IMR-90 (cell line): ENCODE data around the gene NUB1. TPM values are rescaled to one million over a fixed set of nuclear protein-coding genes. Genes with fewer than 3 reads are reported as not detected.

ENCODE experiments used
- ATAC-seq: fragments of 200-7000 bp; cut with Tn5 transposase; 2 replicates; pipeline ENCODE4 v1.9.1; 2020; ENCODE audit warnings: low read depth, mild to moderate bottlenecking, moderate library complexity
- BruUV-seq: library from RNA; stranded (reverse); fragments of 400-500 nt; replicated peaks from 2 replicates; lab custom pipeline; 2021; lab: Mats Ljungman, UMichigan
- CTCF ChIA-PET: fragments of 300-600 bp; formaldehyde crosslinking; extraction: SDS; loops from one replicate; lab custom pipeline; 2021; ENCODE audit warnings: antibody characterized with exemption; lab: Yijun Ruan, JAX
- POLR2A ChIA-PET: fragments of 300-600 bp; sonication (Branson Sonifier 250); formaldehyde crosslinking; loops from one replicate; lab custom pipeline; 2022; ENCODE audit warnings: antibody characterized with exemption; ENCODE audit not compliant: unreplicated experiment; lab: Charles Lee
- DNase-seq: peaks from one replicate; pipeline ENCODE4 v3.0.0; 2013
- H2AFZ ChIP-seq: replicated peaks from 2 replicates; pipeline ENCODE3; 2013; ENCODE audit warnings: low read length, mild to moderate bottlenecking; ENCODE audit not compliant: poor library complexity
- H2AK5ac ChIP-seq: 2 replicates; pipeline ENCODE4 v1.6.1; 2013; ENCODE audit warnings: low read depth, low read length, inconsistent platforms
- H2AK9ac ChIP-seq: replicated peaks from 2 replicates; pipeline ENCODE3; 2013; ENCODE audit warnings: mild to moderate bottlenecking, low read depth, low read length, moderate library complexity; ENCODE audit not compliant: poor library complexity
- H2BK120ac ChIP-seq: 2 replicates; pipeline ENCODE4 v1.6.1; 2013; ENCODE audit warnings: low read depth, low read length, inconsistent platforms
- H2BK15ac ChIP-seq: 3 replicates; pipeline ENCODE4 v1.6.1; 2013; ENCODE audit warnings: low read depth, low read length, inconsistent platforms
- H2BK20ac ChIP-seq: 2 replicates; pipeline ENCODE4 v1.6.1; 2013; ENCODE audit warnings: low read depth, mild to moderate bottlenecking, inconsistent platforms, low read length, moderate library complexity
- H2BK5ac ChIP-seq: 2 replicates; pipeline ENCODE4 v1.6.1; 2013; ENCODE audit warnings: mild to moderate bottlenecking, low read depth, low read length, inconsistent platforms; ENCODE audit not compliant: poor library complexity, severe bottlenecking
- H3K14ac ChIP-seq: replicated peaks from 2 replicates; pipeline ENCODE4 v1.6.1; 2013; ENCODE audit warnings: low read depth, low read length, inconsistent platforms
- H3K18ac ChIP-seq: 2 replicates; pipeline ENCODE4 v1.6.1; 2013; ENCODE audit warnings: low read depth, low read length, control low read depth
- H3K23ac ChIP-seq: 2 replicates; pipeline ENCODE4 v1.6.1; 2013; ENCODE audit warnings: low read depth, low read length, inconsistent platforms
- H3K27ac ChIP-seq: 2 replicates; pipeline ENCODE4 v1.5.1; 2013; ENCODE audit warnings: mild to moderate bottlenecking, control low read depth, low read length; ENCODE audit not compliant: insufficient read depth
- H3K27me3 ChIP-seq: 2 replicates; pipeline ENCODE4 v1.6.1; 2013; ENCODE audit warnings: low read length; ENCODE audit not compliant: control insufficient read depth, insufficient read depth
- H3K36me3 ChIP-seq: 2 replicates; pipeline ENCODE4 v1.6.1; 2013; ENCODE audit warnings: low read length, mixed read lengths; ENCODE audit not compliant: control insufficient read depth, insufficient read depth
- H3K4ac ChIP-seq: 2 replicates; pipeline ENCODE4 v1.6.1; 2013; ENCODE audit warnings: low read depth, low read length, inconsistent platforms
- H3K4me1 ChIP-seq: 2 replicates; pipeline ENCODE4 v1.6.1; 2013; ENCODE audit warnings: low read length, mixed read lengths; ENCODE audit not compliant: control insufficient read depth, insufficient read depth
- H3K4me2 ChIP-seq: 2 replicates; pipeline ENCODE4 v1.6.1; 2013; ENCODE audit warnings: low read depth, mild to moderate bottlenecking, control low read depth, low read length, moderate library complexity
- H3K4me3 ChIP-seq: 2 replicates; pipeline ENCODE4 v1.5.1; 2013; ENCODE audit warnings: low read depth, mild to moderate bottlenecking, control low read depth, low read length, moderate library complexity; ENCODE audit not compliant: insufficient read depth
- H3K56ac ChIP-seq: 2 replicates; pipeline ENCODE4 v1.6.1; 2013; ENCODE audit warnings: low read length, inconsistent platforms; ENCODE audit not compliant: insufficient read depth; ENCODE audit errors: extremely low read depth
- H3K79me1 ChIP-seq, 2 experiments: 2 replicates each; pipeline ENCODE4 v1.6.1; 2013; ENCODE audit warnings: low read length in 2 of 2, inconsistent platforms in 1 of 2, low read depth in 1 of 2
- H3K9ac ChIP-seq: 2 replicates; pipeline ENCODE4 v1.6.1; 2013; ENCODE audit warnings: low read depth, low read length, control low read depth
- H3K9me1 ChIP-seq: 2 replicates; pipeline ENCODE4 v1.6.1; 2013; ENCODE audit warnings: low read length, inconsistent platforms; ENCODE audit not compliant: insufficient read depth
- H3K9me3 ChIP-seq: 2 replicates; pipeline ENCODE4 v1.6.1; 2013; ENCODE audit warnings: low read length; ENCODE audit not compliant: control insufficient read depth, insufficient read depth
- H4K20me1 ChIP-seq: 2 replicates; pipeline ENCODE4 v1.6.1; 2013; ENCODE audit warnings: low read length, inconsistent platforms; ENCODE audit not compliant: insufficient read depth
- H4K5ac ChIP-seq: 2 replicates; pipeline ENCODE4 v1.6.1; 2013; ENCODE audit warnings: mild to moderate bottlenecking, low read depth, low read length, control low read depth
- H4K8ac ChIP-seq, 2 experiments: 2 replicates each; pipeline ENCODE4 v1.6.1; 2013; ENCODE audit warnings: low read depth in 2 of 2, low read length in 2 of 2, control low read depth in 1 of 2, inconsistent platforms in 1 of 2
- H4K91ac ChIP-seq: 2 replicates; pipeline ENCODE4 v1.6.1; 2013; ENCODE audit warnings: low read depth, low read length, inconsistent platforms; ENCODE audit not compliant: insufficient read depth
- BHLHE40 ChIP-seq: fragments of 150-350 bp; IDR thresholded peaks from 2 replicates; pipeline ENCODE4 v1.6.1; 2016; ENCODE audit warnings: mild to moderate bottlenecking, low read depth, low read length
- MAZ ChIP-seq: IDR thresholded peaks from 2 replicates; pipeline ENCODE4 v1.6.1; 2012; ENCODE audit warnings: low read depth, mild to moderate bottlenecking, low read length, improper control_type of control experiment, moderate library complexity, borderline replicate concordance
- MXI1 ChIP-seq: IDR thresholded peaks from 2 replicates; pipeline ENCODE4 v1.6.1; 2012; ENCODE audit warnings: low read depth, mild to moderate bottlenecking, low read length, moderate library complexity, borderline replicate concordance
- RAD21 ChIP-seq: IDR thresholded peaks from 2 replicates; pipeline ENCODE4 v1.6.1; 2012; ENCODE audit warnings: low read length, improper control_type of control experiment
- RFX5 ChIP-seq: IDR thresholded peaks from 2 replicates; pipeline ENCODE4 v1.8.0; 2012; ENCODE audit warnings: low read depth, mild to moderate bottlenecking, low read length, moderate library complexity
- SMC3 ChIP-seq: fragments of 150-350 bp; IDR thresholded peaks from 2 replicates; pipeline ENCODE4 v1.6.1; 2016; ENCODE audit warnings: low read depth, mild to moderate bottlenecking, antibody characterized with exemption, low read length, moderate library complexity
- whole genome bisulfite sequencing, 2 experiments: methylation state at CpG; one replicate each; pipeline versions ENCODE4 v1.1.5 to v1.1.7; 2013; ENCODE audit warnings: missing lambda C conversion rate in 2 of 2; ENCODE audit not compliant: insufficient read length in 1 of 2; ENCODE audit errors: extremely low coverage in 2 of 2; 5-methylcytosine and 5-hydroxymethylcytosine counted together
- dilution Hi-C: fragments of 300-500 bp; cut with HindIII; formaldehyde crosslinking; loops from one replicate; pipeline ENCODE4 v1.14.3; 2018; ENCODE audit warnings: low sequenced_read_pairs; ENCODE audit not compliant: unreplicated experiment
- in situ Hi-C: fragments of 300-500 bp; cut with MboI; formaldehyde crosslinking; loops from 3 replicates; pipeline ENCODE4 v1.14.3; 2019; ENCODE audit warnings: low sequenced_read_pairs, inconsistent platforms, mixed read lengths
- intact Hi-C: fragments of 100-400 bp; cut with micrococcal nuclease; formaldehyde crosslinking; loops from 2 replicates; pipeline ENCODE4 v1.10.0; 2022
- polyA plus RNA-seq, 3 experiments: library from polyadenylated mRNA; depleted of rRNA; stranded (reverse); fragments of >200 nt; gene quantifications; 2 replicates each; pipeline ENCODE4 v1.2.3, GENCODE V29; 2012; ENCODE audit warnings: low replicate concordance in 1 of 3
- total RNA-seq: library from RNA; depleted of rRNA; stranded (reverse); fragments of >200 nt; gene quantifications from 2 replicates; pipeline ENCODE4 v1.2.3, GENCODE V29; 2012
- TF ChIP-seq, protein P1 (sequence below): conservative IDR thresholded peaks from 2 replicates; pipeline ENCODE4 v1.5.1; 2012; ENCODE audit warnings: mild to moderate bottlenecking, low read depth, low read length, improper control_type of control experiment

NUB1 gene
- total and polyA plus RNA-seq, 2 of the 4 experiments (the other 2 are of a cell fraction): 20.1 to 29.7 TPM

DNA sequence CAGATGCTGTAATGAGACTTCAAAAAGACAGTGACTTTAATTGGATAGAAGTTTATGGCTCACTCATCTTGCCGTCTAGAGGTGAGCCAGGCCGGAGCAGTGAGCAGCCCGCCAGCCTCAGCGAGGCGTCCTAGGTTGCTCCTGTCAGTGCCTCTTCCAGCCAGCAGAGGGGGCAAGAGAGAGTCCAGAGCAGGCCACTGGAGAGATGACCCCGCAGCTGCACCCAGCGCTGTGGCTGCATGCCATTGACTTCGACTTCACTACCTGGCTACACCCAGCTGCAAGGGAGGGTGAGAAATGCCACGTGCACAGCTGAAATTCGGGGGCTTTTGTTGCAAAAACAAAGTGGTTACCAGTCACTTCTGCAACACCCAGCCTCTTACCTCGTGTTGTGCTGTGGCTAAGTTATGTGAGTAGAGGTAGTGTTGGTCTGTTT, 26.5 kb downstream of the NUB1 start:
- CTCF ChIA-PET: interaction anchor here (0.6 to 1.8 kb wide), 8 partner anchors 12 to 392 kb away, joined by 3 to 5 read pairs (median 4); partner anchors contain the start of gene CRYGN
- Histone ChIP-seq H3K27me3 (no peaks in the 10 kb centered on the region), H2BK120ac (0 out of 2 replicates have a peak overlapping the region, but pooled peaks have one; percentile 59), H3K4me1 (peaks cover 15% of the 10 kb centered on the region), H3K79me1 (peaks cover 0 to 6% of the 10 kb centered on the region in 2 experiments; a peak in 1 of 4 replicates), H3K4me3 (no peak overlapping the region), H4K8ac (peak overlapping the region in 1 of 2 experiments; percentile 38; a peak in 1 of 4 replicates), H3K27ac (no peak overlapping the region), H2BK5ac (peak overlapping the region; percentile 95), H3K14ac (no peak overlapping the region), H3K18ac (no peak overlapping the region), H3K9me3 (no peaks in the 10 kb centered on the region), H2BK15ac (0 out of 3 replicates have a peak overlapping the region, but pooled peaks have one; percentile 39), H2AK5ac (no peak overlapping the region), H2BK20ac (peak overlapping the region; percentile 59; the same call in 1 of the 2 replicates), H3K36me3 (peaks cover 10% of the 10 kb centered on the region; the same call in 1 of the 2 replicates), H4K5ac (no peak overlapping the region), H2AFZ (peak overlapping the region; percentile 53), H3K9me1 (peaks cover 7% of the 10 kb centered on the region), H3K56ac (0 out of 2 replicates have a peak overlapping the region, but pooled peaks have one; percentile 17), H3K4ac (no peak overlapping the region), H3K23ac (no peak overlapping the region; the same call in 1 of the 2 replicates), H4K91ac (no peak overlapping the region), H3K9ac (no peak overlapping the region), H4K20me1 (peaks cover 15% of the 10 kb centered on the region), H2AK9ac (peak overlapping the region; percentile 82), H3K4me2 (no peak overlapping the region)
- POLR2A ChIA-PET: no interaction called here
- TF ChIP-seq SMC3 (peak; percentile 93), RAD21 (peak; percentile 84), MAZ (no peak), BHLHE40 (no peak), MXI1 (no peak), RFX5 (no peak)
- TF ChIP-seq, protein P1, sequence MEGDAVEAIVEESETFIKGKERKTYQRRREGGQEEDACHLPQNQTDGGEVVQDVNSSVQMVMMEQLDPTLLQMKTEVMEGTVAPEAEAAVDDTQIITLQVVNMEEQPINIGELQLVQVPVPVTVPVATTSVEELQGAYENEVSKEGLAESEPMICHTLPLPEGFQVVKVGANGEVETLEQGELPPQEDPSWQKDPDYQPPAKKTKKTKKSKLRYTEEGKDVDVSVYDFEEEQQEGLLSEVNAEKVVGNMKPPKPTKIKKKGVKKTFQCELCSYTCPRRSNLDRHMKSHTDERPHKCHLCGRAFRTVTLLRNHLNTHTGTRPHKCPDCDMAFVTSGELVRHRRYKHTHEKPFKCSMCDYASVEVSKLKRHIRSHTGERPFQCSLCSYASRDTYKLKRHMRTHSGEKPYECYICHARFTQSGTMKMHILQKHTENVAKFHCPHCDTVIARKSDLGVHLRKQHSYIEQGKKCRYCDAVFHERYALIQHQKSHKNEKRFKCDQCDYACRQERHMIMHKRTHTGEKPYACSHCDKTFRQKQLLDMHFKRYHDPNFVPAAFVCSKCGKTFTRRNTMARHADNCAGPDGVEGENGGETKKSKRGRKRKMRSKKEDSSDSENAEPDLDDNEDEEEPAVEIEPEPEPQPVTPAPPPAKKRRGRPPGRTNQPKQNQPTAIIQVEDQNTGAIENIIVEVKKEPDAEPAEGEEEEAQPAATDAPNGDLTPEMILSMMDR: peak; percentile 87
- dilution Hi-C loops: no loop called here
- no TSS peak for BruUV-seq
- peak; percentile 81 for ATAC-seq
- in situ Hi-C loops: loop anchor here (5.0 to 25.0 kb wide), 2 partner anchors 79 to 394 kb away; no protein-coding TSS in a partner anchor
- DNase-seq: peak; percentile 69
- 0% methylated on average over 4 of the region's 11 CpGs; no CpG with 5 or more reads in 1 of the 2 experiments for WGBS, 2 experiments
- intact Hi-C loops: loop anchor here (1.0 to 5.0 kb wide), 4 partner anchors 59 to 391 kb away; partner anchors contain the start of gene RHEB
